ENCODE measurements around the gene NOX3.

The NOX3 gene

GRCh38 chr6:155388591-155388990 is 67.0 kb downstream of the NOX3 start:
- no peak for DNase-seq (ENCODE audit: low read depth, low spot score)
- no peak overlapping the region for H3K27ac ChIP-seq (ENCODE audit: low read length)
- H3K36me3 ChIP-seq (ENCODE audit: control insufficient read depth, insufficient read depth, low read length) = no peaks in the 10 kb centered on the region
- no peak overlapping the region for H3K4me3 ChIP-seq (ENCODE audit: low read length)
- no peaks in the 10 kb centered on the region for H3K27me3 ChIP-seq (ENCODE audit: control insufficient read depth, insufficient read depth, low read length)
- H3K9me3 ChIP-seq (ENCODE audit: control insufficient read depth, insufficient read depth, low read length) = no peaks in the 10 kb centered on the region
- no peaks in the 10 kb centered on the region for H3K4me1 ChIP-seq (ENCODE audit: control insufficient read depth, insufficient read depth, low read length)

- WGBS (ENCODE audit: insufficient coverage, insufficient read length) = no CpG with 5 or more reads among the region's 2 CpGs
- Histone ChIP-seq H3K27ac (ENCODE audit: low read length) (no peak overlapping the region), H3K4me3 (ENCODE audit: low read length) (no peak overlapping the region), H3K9me3 (ENCODE audit: control insufficient read depth, insufficient read depth, low read length) (no peaks in the 10 kb centered on the region), H3K27me3 (ENCODE audit: control insufficient read depth, insufficient read depth, low read length) (no peaks in the 10 kb centered on the region), H3K4me1 (ENCODE audit: control insufficient read depth, insufficient read depth, low read length) (no peaks in the 10 kb centered on the region), H3K36me3 (ENCODE audit: control insufficient read depth, insufficient read depth, low read length) (no peaks in the 10 kb centered on the region)
- DNase-seq (ENCODE audit: low read depth, low spot score) = no peak
These were observed 68.2 kb downstream of the NOX3 start for GRCh38 chr6:155387481-155387880.

- H3K4me1 ChIP-seq (ENCODE audit: control insufficient read depth, insufficient read depth, low read length) = no peaks in the 10 kb centered on the region
- no peaks in the 10 kb centered on the region for H3K9me3 ChIP-seq (ENCODE audit: control insufficient read depth, insufficient read depth, low read length)
- no CpG with 5 or more reads among the region's 15 CpGs for WGBS (ENCODE audit: insufficient coverage, insufficient read length)
- H3K27ac ChIP-seq (ENCODE audit: low read length) = no peak overlapping the region
- H3K4me3 ChIP-seq (ENCODE audit: low read length) = no peak overlapping the region
- H3K36me3 ChIP-seq (ENCODE audit: control insufficient read depth, insufficient read depth, low read length) = no peaks in the 10 kb centered on the region
- DNase-seq (ENCODE audit: low read depth, low spot score) = no peak
- no peaks in the 10 kb centered on the region for H3K27me3 ChIP-seq (ENCODE audit: control insufficient read depth, insufficient read depth, low read length)
These were observed 71.2 kb downstream of the NOX3 start for GRCh38 chr6:155384321-155384952.

- no peak overlapping the region for H3K4me3 ChIP-seq (ENCODE audit: low read length)
- no peaks in the 10 kb centered on the region for H3K27me3 ChIP-seq (ENCODE audit: control insufficient read depth, insufficient read depth, low read length)
- WGBS (ENCODE audit: insufficient coverage, insufficient read length) = no CpG with 5 or more reads among the region's 5 CpGs
- no peak for DNase-seq (ENCODE audit: low read depth, low spot score)
- no peak overlapping the region for H3K27ac ChIP-seq (ENCODE audit: low read length)
- H3K4me1 ChIP-seq (ENCODE audit: control insufficient read depth, insufficient read depth, low read length) = no peaks in the 10 kb centered on the region
- no peaks in the 10 kb centered on the region for H3K9me3 ChIP-seq (ENCODE audit: control insufficient read depth, insufficient read depth, low read length)
- no peaks in the 10 kb centered on the region for H3K36me3 ChIP-seq (ENCODE audit: control insufficient read depth, insufficient read depth, low read length)
These were observed 71.7 kb downstream of the NOX3 start for GRCh38 chr6:155383913-155384312.

- Histone ChIP-seq H3K9me3 (ENCODE audit: control insufficient read depth, insufficient read depth, low read length) (no peaks in the 10 kb centered on the region), H3K27me3 (ENCODE audit: control insufficient read depth, insufficient read depth, low read length) (no peaks in the 10 kb centered on the region), H3K27ac (ENCODE audit: low read length) (no peak overlapping the region), H3K4me1 (ENCODE audit: control insufficient read depth, insufficient read depth, low read length) (no peaks in the 10 kb centered on the region), H3K36me3 (ENCODE audit: control insufficient read depth, insufficient read depth, low read length) (no peaks in the 10 kb centered on the region), H3K4me3 (ENCODE audit: low read length) (no peak overlapping the region)
- DNase-seq (ENCODE audit: low read depth, low spot score) = no peak
- no CpG with 5 or more reads among the region's 3 CpGs for WGBS (ENCODE audit: insufficient coverage, insufficient read length)
These were observed 73.3 kb downstream of the NOX3 start for GRCh38 chr6:155382338-155382685.

- no peak for DNase-seq (ENCODE audit: low read depth, low spot score)
- H3K36me3 ChIP-seq (ENCODE audit: control insufficient read depth, insufficient read depth, low read length) = no peaks in the 10 kb centered on the region
- H3K4me3 ChIP-seq (ENCODE audit: low read length) = no peak overlapping the region
- no peaks in the 10 kb centered on the region for H3K9me3 ChIP-seq (ENCODE audit: control insufficient read depth, insufficient read depth, low read length)
- no CpG with 5 or more reads among the region's 5 CpGs for WGBS (ENCODE audit: insufficient coverage, insufficient read length)
- H3K27ac ChIP-seq (ENCODE audit: low read length) = no peak overlapping the region
- no peaks in the 10 kb centered on the region for H3K4me1 ChIP-seq (ENCODE audit: control insufficient read depth, insufficient read depth, low read length)
- no peaks in the 10 kb centered on the region for H3K27me3 ChIP-seq (ENCODE audit: control insufficient read depth, insufficient read depth, low read length)
These were observed 73.8 kb downstream of the NOX3 start for GRCh38 chr6:155381673-155382337.

- Histone ChIP-seq H3K27me3 (ENCODE audit: control insufficient read depth, insufficient read depth, low read length) (no peaks in the 10 kb centered on the region), H3K27ac (ENCODE audit: low read length) (no peak overlapping the region), H3K9me3 (ENCODE audit: control insufficient read depth, insufficient read depth, low read length) (no peaks in the 10 kb centered on the region), H3K4me1 (ENCODE audit: control insufficient read depth, insufficient read depth, low read length) (no peaks in the 10 kb centered on the region), H3K4me3 (ENCODE audit: low read length) (no peak overlapping the region), H3K36me3 (ENCODE audit: control insufficient read depth, insufficient read depth, low read length) (no peaks in the 10 kb centered on the region)
- no peak for DNase-seq (ENCODE audit: low read depth, low spot score)
- no CpG with 5 or more reads among the region's 8 CpGs for WGBS (ENCODE audit: insufficient coverage, insufficient read length)
These were observed 74.8 kb downstream of the NOX3 start for GRCh38 chr6:155380666-155381332.

- no CpG with 5 or more reads among the region's 3 CpGs for WGBS (ENCODE audit: insufficient coverage, insufficient read length)
- no peaks in the 10 kb centered on the region for H3K36me3 ChIP-seq (ENCODE audit: control insufficient read depth, insufficient read depth, low read length)
- no peak overlapping the region for H3K4me3 ChIP-seq (ENCODE audit: low read length)
- DNase-seq (ENCODE audit: low read depth, low spot score) = no peak
- H3K4me1 ChIP-seq (ENCODE audit: control insufficient read depth, insufficient read depth, low read length) = no peaks in the 10 kb centered on the region
- H3K27ac ChIP-seq (ENCODE audit: low read length) = no peak overlapping the region
- no peaks in the 10 kb centered on the region for H3K27me3 ChIP-seq (ENCODE audit: control insufficient read depth, insufficient read depth, low read length)
- no peaks in the 10 kb centered on the region for H3K9me3 ChIP-seq (ENCODE audit: control insufficient read depth, insufficient read depth, low read length)
These were observed 76.9 kb downstream of the NOX3 start for GRCh38 chr6:155378724-155379123.

GRCh38 chr6:155378276-155378675 is 77.4 kb downstream of the NOX3 start:
- DNase-seq (ENCODE audit: low read depth, low spot score) = no peak
- H3K9me3 ChIP-seq (ENCODE audit: control insufficient read depth, insufficient read depth, low read length) = no peaks in the 10 kb centered on the region
- H3K4me3 ChIP-seq (ENCODE audit: low read length) = no peak overlapping the region

GRCh38 chr6:155377061-155377460 is 78.6 kb downstream of the NOX3 start:
- Histone ChIP-seq H3K4me1 (ENCODE audit: control insufficient read depth, insufficient read depth, low read length) (no peaks in the 10 kb centered on the region), H3K27me3 (ENCODE audit: control insufficient read depth, insufficient read depth, low read length) (no peaks in the 10 kb centered on the region), H3K4me3 (ENCODE audit: low read length) (no peak overlapping the region), H3K27ac (ENCODE audit: low read length) (no peak overlapping the region), H3K36me3 (ENCODE audit: control insufficient read depth, insufficient read depth, low read length) (no peaks in the 10 kb centered on the region), H3K9me3 (ENCODE audit: control insufficient read depth, insufficient read depth, low read length) (no peaks in the 10 kb centered on the region)
- WGBS (ENCODE audit: insufficient coverage, insufficient read length) = no CpG with 5 or more reads among the region's 1 CpG
- no peak for DNase-seq (ENCODE audit: low read depth, low spot score)

More at GRCh38 chr6:155378276-155378675, 77.4 kb downstream of the NOX3 start:
- Histone ChIP-seq H3K27me3 (ENCODE audit: control insufficient read depth, insufficient read depth, low read length) (no peaks in the 10 kb centered on the region), H3K36me3 (ENCODE audit: control insufficient read depth, insufficient read depth, low read length) (no peaks in the 10 kb centered on the region), H3K27ac (ENCODE audit: low read length) (no peak overlapping the region), H3K4me1 (ENCODE audit: control insufficient read depth, insufficient read depth, low read length) (no peaks in the 10 kb centered on the region)

- Histone ChIP-seq H3K4me1 (ENCODE audit: control insufficient read depth, insufficient read depth, low read length) (no peaks in the 10 kb centered on the region), H3K9me3 (ENCODE audit: control insufficient read depth, insufficient read depth, low read length) (no peaks in the 10 kb centered on the region), H3K4me3 (ENCODE audit: low read length) (no peak overlapping the region), H3K27me3 (ENCODE audit: control insufficient read depth, insufficient read depth, low read length) (no peaks in the 10 kb centered on the region), H3K36me3 (ENCODE audit: control insufficient read depth, insufficient read depth, low read length) (no peaks in the 10 kb centered on the region), H3K27ac (ENCODE audit: low read length) (no peak overlapping the region)
- DNase-seq (ENCODE audit: low read depth, low spot score) = no peak
- WGBS (ENCODE audit: insufficient coverage, insufficient read length) = no CpG with 5 or more reads among the region's 2 CpGs
These were observed 79.8 kb downstream of the NOX3 start for GRCh38 chr6:155375801-155376200.
